Spinal cord (tissue), 10 donors: ENCODE data around the gene PRKCA. TPM values are rescaled to one million over a fixed set of nuclear protein-coding genes. Genes with fewer than 3 reads are reported as not detected.
A peak's percentile ranks its signal among the peaks of the same experiment; 100 is the strongest.

Source experiments
- DNase-seq, 6 donors: peaks; one replicate each; pipeline versions ENCODE4 v3.0.0 to v3.0.0-alpha.2; 2013 to 2015; ENCODE audit warnings: low spot score in 6 of 6, low read depth in 4 of 6
- H3K27ac ChIP-seq: one replicate; pipeline ENCODE4 v1.5.1; 2013; ENCODE audit warnings: low read depth, low read length, control low read depth
- H3K27me3 ChIP-seq: one replicate; pipeline ENCODE4 v1.6.1; 2013; ENCODE audit warnings: low read length; ENCODE audit not compliant: control insufficient read depth, insufficient read depth
- H3K36me3 ChIP-seq: one replicate; pipeline ENCODE4 v1.6.1; 2013; ENCODE audit warnings: low read length; ENCODE audit not compliant: control insufficient read depth, insufficient read depth
- H3K4me1 ChIP-seq: one replicate; pipeline ENCODE4 v1.6.1; 2013; ENCODE audit warnings: low read length; ENCODE audit not compliant: control insufficient read depth, insufficient read depth
- H3K4me3 ChIP-seq: one replicate; pipeline ENCODE4 v1.5.1; 2013; ENCODE audit warnings: low read depth, low read length, control low read depth
- H3K9me3 ChIP-seq: one replicate; pipeline ENCODE4 v1.6.1; 2013; ENCODE audit warnings: low read length; ENCODE audit not compliant: control insufficient read depth, insufficient read depth
- WGBS: methylation state at CpG from one replicate; pipeline ENCODE4 v1.1.5; 2013; ENCODE audit warnings: missing lambda C conversion rate; ENCODE audit not compliant: insufficient coverage; 5-methylcytosine and 5-hydroxymethylcytosine counted together
- polyA plus RNA-seq, 2 donors: library from polyadenylated mRNA; unstranded; fragments of 120-200 nt; gene quantifications; one replicate each; pipeline ENCODE4 v1.2.1, GENCODE V29; 2013; ENCODE audit not compliant: insufficient read length in 2 of 2
- total RNA-seq, 2 donors: library from RNA; depleted of rRNA in 1 of 2; stranded (reverse); fragments of 120-200 nt in 1 of 2; fragments of >200 nt in 1 of 2; gene quantifications; one replicate each; pipeline versions ENCODE4 v1.2.3 to v1.2.4, GENCODE V29; 2013 to 2014
- donor health status: healthy.

The PRKCA gene
- total and polyA plus RNA-seq, 4 donors = 42.4 to 51.3 (median 48.2) TPM

DNA sequence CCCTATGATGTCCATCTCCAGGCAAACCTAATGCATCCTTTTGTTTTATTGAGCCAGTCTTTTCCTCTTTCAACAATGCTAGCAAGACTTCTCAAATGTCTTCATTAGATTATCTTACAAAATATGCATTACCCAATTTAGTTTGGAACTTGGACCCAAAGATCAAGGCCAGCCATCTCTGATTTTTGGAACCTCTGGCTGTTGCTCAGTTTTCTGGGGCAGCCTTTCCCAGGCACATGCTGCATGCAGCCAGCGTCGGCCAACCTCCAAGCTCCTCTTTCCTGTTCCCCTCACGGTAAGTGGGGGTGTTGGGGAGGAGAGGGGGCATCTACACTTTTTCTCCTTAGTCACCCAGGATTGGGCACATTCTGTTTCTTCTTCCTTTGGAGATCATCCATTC lies 189.3 kb downstream of the PRKCA start:
- Histone ChIP-seq H3K4me3 (no peak overlapping the region), H3K9me3 (no peaks in the 10 kb centered on the region), H3K27me3 (no peaks in the 10 kb centered on the region), H3K4me1 (peaks cover 7% of the 10 kb centered on the region), H3K27ac (peak overlapping the region; percentile 0), H3K36me3 (peaks cover 3% of the 10 kb centered on the region)
- DNase-seq = no peak
- no CpG with 5 or more reads among the region's 3 CpGs for WGBS

GRCh38 chr17:66492080-66492479 lies 189.7 kb downstream of the PRKCA start:
- H3K4me3 ChIP-seq = no peak overlapping the region
- H3K27me3 ChIP-seq = no peaks in the 10 kb centered on the region
- H3K9me3 ChIP-seq = no peaks in the 10 kb centered on the region
- DNase-seq = no peak
- H3K36me3 ChIP-seq = peaks cover 3% of the 10 kb centered on the region
- H3K27ac ChIP-seq = peak overlapping the region; percentile 0
- peaks cover 9% of the 10 kb centered on the region for H3K4me1 ChIP-seq
- 86% methylated on average over 2 of the region's 4 CpGs for WGBS

DNA sequence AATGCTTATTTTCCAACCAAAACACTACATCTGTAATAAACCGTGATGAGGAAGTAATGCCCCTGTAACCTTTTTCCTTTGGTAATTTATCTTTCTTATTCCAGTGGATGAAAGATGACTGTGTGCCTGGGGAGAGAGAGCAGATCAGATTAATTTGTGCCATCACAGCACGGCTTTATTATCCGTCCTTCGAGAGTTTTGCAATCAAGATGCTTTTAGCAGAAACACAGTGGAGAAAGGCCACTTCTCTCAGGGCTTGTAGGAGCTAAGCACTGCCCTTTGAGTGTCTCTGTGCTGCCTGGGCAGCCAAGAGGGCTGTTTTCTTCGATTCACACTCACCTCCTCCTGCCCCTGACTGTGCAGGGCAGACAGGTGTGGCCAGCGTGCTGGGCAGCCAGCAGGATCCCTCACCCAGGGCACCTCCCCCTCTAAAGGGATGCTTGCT lies 190.2 kb downstream of the PRKCA start:
- peak in 1 of 6 donors; percentile 68 for DNase-seq
- H3K4me3 ChIP-seq = no peak overlapping the region
- no peaks in the 10 kb centered on the region for H3K27me3 ChIP-seq
- H3K27ac ChIP-seq = peak overlapping the region; percentile 57
- peaks cover 3% of the 10 kb centered on the region for H3K36me3 ChIP-seq
- H3K9me3 ChIP-seq = no peaks in the 10 kb centered on the region
- peaks cover 9% of the 10 kb centered on the region for H3K4me1 ChIP-seq
- 32% methylated on average over 5 of the region's 6 CpGs for WGBS

GRCh38 chr17:66493283-66494019 lies 191.0 kb downstream of the PRKCA start:
- no peaks in the 10 kb centered on the region for H3K9me3 ChIP-seq
- peaks cover 9% of the 10 kb centered on the region for H3K4me1 ChIP-seq
- WGBS = 40% methylated on average over 1 of the region's 4 CpGs
- no peaks in the 10 kb centered on the region for H3K27me3 ChIP-seq
- H3K27ac ChIP-seq = no peak overlapping the region
- H3K36me3 ChIP-seq = peaks cover 3% of the 10 kb centered on the region
- DNase-seq = peak in 1 of 6 donors; percentile 29
- H3K4me3 ChIP-seq = no peak overlapping the region

DNA sequence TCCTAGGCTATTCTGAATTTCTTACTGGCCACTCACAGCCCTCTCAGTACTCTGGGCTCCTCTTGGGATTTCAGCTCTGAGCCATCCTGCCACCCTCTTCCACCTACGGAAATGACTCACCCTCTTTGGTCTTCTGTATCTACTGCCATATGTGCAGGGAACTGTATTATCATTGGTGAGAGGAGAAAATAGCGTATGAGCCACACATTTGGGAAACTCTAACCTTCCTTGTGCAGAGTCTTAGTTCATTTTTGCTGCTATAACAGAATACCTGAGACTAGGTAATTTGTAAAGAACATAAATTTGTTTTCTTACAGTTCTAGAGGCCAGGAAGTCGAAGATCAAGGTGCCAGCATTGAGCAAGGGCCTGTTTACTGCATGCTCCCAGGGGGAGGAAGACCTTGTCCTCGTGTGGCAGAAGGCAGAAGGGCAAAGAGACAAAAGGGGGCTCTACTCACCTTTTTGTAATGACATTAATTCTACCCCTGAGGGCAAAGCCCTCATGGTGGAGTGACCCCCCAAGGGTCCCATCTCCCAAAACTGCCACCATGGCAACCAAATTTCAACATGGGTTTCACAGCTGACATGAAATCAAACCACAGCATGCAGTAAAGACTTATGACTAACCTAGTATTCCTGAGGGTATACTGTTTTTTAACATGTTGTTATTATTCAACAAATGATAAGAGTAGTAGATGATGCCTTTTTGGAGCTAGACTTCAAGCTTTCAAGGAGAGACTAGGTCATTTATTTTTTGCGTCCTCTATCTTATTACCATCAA lies 191.8 kb downstream of the PRKCA start:
- Histone ChIP-seq H3K9me3 (no peaks in the 10 kb centered on the region), H3K27me3 (no peaks in the 10 kb centered on the region), H3K36me3 (peaks cover 3% of the 10 kb centered on the region), H3K27ac (no peak overlapping the region), H3K4me3 (no peak overlapping the region), H3K4me1 (peaks cover 9% of the 10 kb centered on the region)
- WGBS = 75% methylated on average over 2 of the region's 5 CpGs
- DNase-seq = no peak

DNA sequence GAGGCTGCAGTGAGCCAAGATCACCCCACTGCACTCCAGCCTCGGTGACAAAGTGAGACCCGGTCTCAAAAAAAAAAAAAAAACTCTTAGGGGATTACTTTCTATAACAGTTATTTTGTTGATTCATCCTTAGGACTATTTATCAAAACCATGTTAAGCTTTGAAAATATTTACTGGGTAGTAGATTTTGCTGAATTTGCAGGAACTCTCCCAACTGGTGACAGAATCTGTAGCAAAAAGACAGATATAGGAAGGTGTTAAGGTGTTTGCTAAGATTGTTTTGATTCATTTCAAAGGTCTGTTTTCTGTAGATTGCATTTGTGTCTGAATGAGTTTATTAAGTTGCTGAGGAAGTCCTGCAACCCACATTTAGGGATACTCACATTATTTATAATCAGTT lies 192.6 kb downstream of the PRKCA start:
- DNase-seq = no peak
- H3K4me1 ChIP-seq = peaks cover 9% of the 10 kb centered on the region
- H3K9me3 ChIP-seq = no peaks in the 10 kb centered on the region
- no peaks in the 10 kb centered on the region for H3K27me3 ChIP-seq
- no CpG with 5 or more reads among the region's 2 CpGs for WGBS
- no peak overlapping the region for H3K4me3 ChIP-seq
- peaks cover 3% of the 10 kb centered on the region for H3K36me3 ChIP-seq
- H3K27ac ChIP-seq = no peak overlapping the region

- Histone ChIP-seq H3K27me3 (no peaks in the 10 kb centered on the region), H3K4me3 (no peak overlapping the region), H3K27ac (no peak overlapping the region), H3K4me1 (peaks cover 10% of the 10 kb centered on the region), H3K9me3 (no peaks in the 10 kb centered on the region), H3K36me3 (peaks cover 3% of the 10 kb centered on the region)
- peak in 2 of 6 donors; percentile 57 to 68 for DNase-seq
- WGBS = 37% methylated on average over 3 of the region's 5 CpGs
These were observed 193.9 kb downstream of the PRKCA start for GRCh38 chr17:66496306-66496705.

- Histone ChIP-seq H3K27me3 (no peaks in the 10 kb centered on the region), H3K4me1 (peaks cover 14% of the 10 kb centered on the region), H3K36me3 (no peaks in the 10 kb centered on the region), H3K27ac (no peak overlapping the region), H3K9me3 (no peaks in the 10 kb centered on the region), H3K4me3 (no peak overlapping the region)
- DNase-seq = no peak
- WGBS = 84% methylated on average over 5 of the region's 5 CpGs
These were observed 196.2 kb downstream of the PRKCA start for GRCh38 chr17:66498580-66498979.

GRCh38 chr17:66506641-66507040 lies 204.2 kb downstream of the PRKCA start:
- Histone ChIP-seq H3K4me1 (peaks cover 14% of the 10 kb centered on the region), H3K27ac (no peak overlapping the region), H3K9me3 (no peaks in the 10 kb centered on the region), H3K4me3 (no peak overlapping the region), H3K27me3 (no peaks in the 10 kb centered on the region), H3K36me3 (no peaks in the 10 kb centered on the region)
- no peak for DNase-seq
- WGBS = 91% methylated on average over 5 of the region's 6 CpGs
